ENCODE measurements around the gene AGL. TPM values are rescaled to one million over a fixed set of nuclear protein-coding genes. Genes with fewer than 3 reads are reported as not detected.

The AGL gene
- total and polyA plus RNA-seq, 2 of the 8 experiments (the other 6 are each of a cell fraction or from before 2014, with no cell fraction given), result 2.7 to 19.2 TPM

DNA sequence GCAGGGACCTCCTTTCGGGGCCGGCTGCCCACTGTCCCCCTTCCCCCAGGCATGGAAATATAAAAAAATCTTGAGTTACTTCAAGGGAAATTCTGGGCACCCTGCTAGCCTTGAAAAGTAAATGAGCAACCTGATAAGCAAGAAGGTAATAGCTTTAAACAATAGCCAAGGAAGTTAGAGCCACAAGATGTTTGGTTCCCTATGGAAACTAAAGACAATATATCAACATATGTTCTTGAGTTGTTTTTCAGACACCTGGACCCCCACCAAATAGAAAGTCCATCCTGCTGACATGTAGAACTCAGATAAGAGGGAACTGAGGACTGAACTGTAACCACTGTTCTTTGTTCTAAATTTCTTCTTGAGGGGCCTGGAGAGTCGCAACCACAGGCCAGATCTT is 100.3 kb downstream of the AGL start:
- Histone ChIP-seq H2BK20ac (ENCODE audit: low read length) (no peak overlapping the region), H3K23me2 (ENCODE audit: low read depth, low read length) (no peaks in the 10 kb centered on the region), H4K5ac (ENCODE audit: insufficient read length, low read depth, low read length) (no peak overlapping the region), H3K14ac (ENCODE audit: insufficient read length) (no peak overlapping the region), H3K9me3 (ENCODE audit: insufficient read depth in 2 of 2, low read depth in 1 of 2, low read length in 1 of 2) (no peaks in the 10 kb centered on the region), H2BK12ac (ENCODE audit: low read depth, low read length) (no peak overlapping the region), H2BK15ac (ENCODE audit: low read length) (no peak overlapping the region), H4K91ac (replicated peaks; ENCODE audit: insufficient read length, low read length) (no peak overlapping the region), H3K36me3 (ENCODE audit: control insufficient read depth in 2 of 4, insufficient read depth in 4 of 4, low read length in 3 of 4) (no peaks in the 10 kb centered on the region; a peak in 1 of 8 replicates), H3K4ac (replicated peaks; ENCODE audit: insufficient read length, low read depth, low read length) (no peak overlapping the region), H3K23ac (ENCODE audit: insufficient read length) (no peak overlapping the region), H3K9ac (replicated peaks in 1 of 4; ENCODE audit: extremely low read depth in 1 of 4, low read depth in 3 of 4, low read length in 3 of 4) (no peak overlapping the region), H3K27me3 (replicated peaks in 1 of 4; ENCODE audit: control insufficient read depth in 3 of 4, extremely low read depth in 1 of 4, insufficient read depth in 3 of 4, low read length in 3 of 4) (no peaks in the 10 kb centered on the region), H3K27ac (ENCODE audit: low read depth, low read length) (no peak overlapping the region), H3K4me2 (ENCODE audit: insufficient read depth in 1 of 2, low read depth in 2 of 2, low read length in 2 of 2) (no peak overlapping the region), H3K56ac (replicated peaks; ENCODE audit: insufficient read length, low read depth, low read length) (no peak overlapping the region), H2BK5ac (ENCODE audit: low read depth, low read length) (no peak overlapping the region), H4K8ac (ENCODE audit: extremely low read depth, insufficient read depth, low read length) (no peak overlapping the region), H3K18ac (ENCODE audit: extremely low read depth, low read length) (no peak overlapping the region), H3K4me1 (replicated peaks in 1 of 4; ENCODE audit: control insufficient read depth in 3 of 4, insufficient read depth in 4 of 4, low read length in 3 of 4) (no peaks in the 10 kb centered on the region), H3K79me1 (ENCODE audit: low read depth, low read length) (no peaks in the 10 kb centered on the region), H3K79me2 (ENCODE audit: control insufficient read depth in 1 of 2, insufficient read depth in 2 of 2, low read length in 2 of 2) (no peaks in the 10 kb centered on the region), H2AK5ac (ENCODE audit: low read depth, low read length) (no peak overlapping the region), H4K20me1 (replicated peaks in 1 of 2; ENCODE audit: control insufficient read depth in 1 of 2, insufficient read depth in 2 of 2, low read length in 2 of 2) (no peaks in the 10 kb centered on the region), H3K4me3 (ENCODE audit: extremely low read depth in 1 of 4, insufficient read depth in 2 of 4, low read depth in 3 of 4, low read length in 4 of 4) (no peak overlapping the region), H2AFZ (ENCODE audit: low read length) (no peak overlapping the region), H2BK120ac (replicated peaks; ENCODE audit: low read depth, low read length) (no peak overlapping the region)
- DNase-seq (ENCODE audit: low read depth in 1 of 2, low spot score in 2 of 2) (no peak), FAIRE-seq (no peak)
- 91% methylated on average over 3 of the region's 3 CpGs; no CpG with 5 or more reads in 1 of the 2 experiments for WGBS, 2 experiments (ENCODE audit: extremely low coverage in 1 of 2, insufficient coverage in 1 of 2, insufficient read length in 1 of 2, insufficient replicate concordance in 2 of 2, low coverage in 1 of 2, low lambda C conversion rate in 2 of 2, missing lambda C conversion rate in 1 of 2)
- TF ChIP-seq TEAD4 (IDR thresholded peaks at IDR 0.05; ENCODE audit: low read depth, low read length) (no peak), SP1 (IDR thresholded peaks at IDR 0.05; ENCODE audit: low read depth, low read length) (no peak), BACH1 (IDR thresholded peaks at IDR 0.05; ENCODE audit: low read length) (no peak), RNF2 (IDR thresholded peaks at IDR 0.05; ENCODE audit: borderline replicate concordance, low read depth, low read length, missing control alignments, poor library complexity, severe bottlenecking) (no peak)
- ChIA-PET CTCF (ENCODE audit: partially characterized antibody) (no interaction called here), POLR2A (ENCODE audit: partially characterized antibody) (no interaction called here)
